ENCODE results near the gene TRIM31. TPM values are rescaled to one million over a fixed set of nuclear protein-coding genes. Genes with fewer than 3 reads are reported as not detected.

The TRIM31 gene
- polyA plus RNA-seq, 1 of the 3 experiments (the other 2 are of a cell fraction) = not detected

- TF ChIP-seq POLR2AphosphoS5 (IDR thresholded peaks at IDR 0.05; ENCODE audit: low read depth, low read length) = no peak
- TF ChIP-seq RXRA (IDR thresholded peaks at IDR 0.05; ENCODE audit: borderline replicate concordance, low read depth) = no peak
- no peak for TF ChIP-seq EP300 (IDR thresholded peaks at IDR 0.05; ENCODE audit: borderline replicate concordance in 1 of 2, low read depth in 1 of 2, low read length in 1 of 2)
- TF ChIP-seq MAX (IDR thresholded peaks at IDR 0.05; ENCODE audit: low read depth) = no peak
- no peak for TF ChIP-seq REST (IDR thresholded peaks at IDR 0.05; ENCODE audit: low read depth, low read length)
- TF ChIP-seq USF2 (IDR thresholded peaks at IDR 0.05; ENCODE audit: borderline replicate concordance, low read depth, low read length) = no peak
- TF ChIP-seq USF1 (IDR thresholded peaks at IDR 0.05; ENCODE audit: borderline replicate concordance, low read depth) = no peak
- no peak for TF ChIP-seq ELF1 (IDR thresholded peaks at IDR 0.05)
- no peak for TF ChIP-seq CTCF (IDR thresholded peaks at IDR 0.05)
- no peak for TF ChIP-seq NFIC (IDR thresholded peaks at IDR 0.05; ENCODE audit: borderline replicate concordance)
- TF ChIP-seq FOSL2 (IDR thresholded peaks at IDR 0.05; ENCODE audit: borderline replicate concordance, low read depth) = no peak
- TF ChIP-seq RAD21 (IDR thresholded peaks at IDR 0.05; ENCODE audit: low read length) = no peak
- no peak for TF ChIP-seq SMC3 (IDR thresholded peaks at IDR 0.05; ENCODE audit: low read depth, low read length)
- no peak for TF ChIP-seq EZH2phosphoT487 (IDR thresholded peaks at IDR 0.05; ENCODE audit: borderline replicate concordance, low read depth)
- TF ChIP-seq NRF1 (IDR thresholded peaks at IDR 0.05; ENCODE audit: low read depth, low read length) = no peak
- TF ChIP-seq FOXM1 (IDR thresholded peaks at IDR 0.05; ENCODE audit: low read depth) = no peak
- no peak for TF ChIP-seq SIN3A (IDR thresholded peaks at IDR 0.05; ENCODE audit: borderline replicate concordance, low read depth, low read length)
- no peak for TF ChIP-seq MEF2A (IDR thresholded peaks at IDR 0.05; ENCODE audit: borderline replicate concordance, low read depth)
- Histone ChIP-seq H3K9ac (no peak overlapping the region), H3K79me2 (ENCODE audit: insufficient read depth) (no peaks in the 10 kb centered on the region), H3K4me2 (no peak overlapping the region), H3K9me3 (no peaks in the 10 kb centered on the region), H3K27ac (ENCODE audit: low read depth in 2 of 2, low read length in 1 of 2) (no peak overlapping the region), H3F3A (replicated peaks; ENCODE audit: insufficient read depth) (no peaks in the 10 kb centered on the region), H2AFZ (ENCODE audit: low read depth) (no peak overlapping the region), H3K27me3 (ENCODE audit: insufficient read depth) (peaks cover 84% of the 10 kb centered on the region), H3K36me3 (replicated peaks in 1 of 2; ENCODE audit: control insufficient read depth in 1 of 2, insufficient read depth in 2 of 2, low read length in 1 of 2) (no peaks in the 10 kb centered on the region), H3K4me1 (ENCODE audit: control insufficient read depth in 1 of 2, insufficient read depth in 2 of 2, low read depth in 1 of 2, low read length in 1 of 2) (no peaks in the 10 kb centered on the region), H3K4me3 (ENCODE audit: low read depth in 2 of 2, low read length in 1 of 2) (no peak overlapping the region), H3K9me2 (no peaks in the 10 kb centered on the region), H4K20me1 (ENCODE audit: insufficient read depth) (no peaks in the 10 kb centered on the region)
- 29% methylated on average over 10 of the region's 10 CpGs for WGBS (ENCODE audit: low lambda C conversion rate)
- CTCF ChIA-PET = interaction anchor here (1.1 to 6.2 kb wide), 14 partner anchors 8 to 479 kb away, joined by 3 to 207 read pairs (median 18); partner anchors contain the start of gene POLR1H
- POLR2A ChIA-PET = no interaction called here
- no peak for DNase-seq
Observed at GRCh38 chr6:30129265-30130178, 16.6 kb upstream of the TRIM31 start.
